OCI-LY7 (cell line): ENCODE data around the gene PPARG. TPM values are rescaled to one million over a fixed set of nuclear protein-coding genes. Genes with fewer than 3 reads are reported as not detected.
"Not testable (repeated sequence)": the region's sequence is repeated elsewhere in the genome, so short reads cannot be mapped to it uniquely, and the experiment has no call there.

Experiments
- BruUV-seq: library from RNA; stranded (reverse); fragments of 400-500 nt; replicated peaks from 2 replicates; lab custom pipeline; 2021; lab: Mats Ljungman, UMichigan
- CTCF ChIA-PET: fragments of 300-600 bp; sonication (Branson Sonifier 250); formaldehyde crosslinking; loops from one replicate; lab custom pipeline; 2022; ENCODE audit warnings: antibody characterized with exemption; ENCODE audit not compliant: unreplicated experiment; lab: Charles Lee
- POLR2A ChIA-PET: fragments of 300-600 bp; sonication (Branson Sonifier 250); formaldehyde crosslinking; loops from one replicate; lab custom pipeline; 2022; ENCODE audit warnings: antibody characterized with exemption; lab: Charles Lee
- DNase-seq: peaks from one replicate; pipeline ENCODE4 v3.0.0-alpha.2; 2015; ENCODE audit warnings: low spot score
- H2AFZ ChIP-seq: fragments of 200-600 bp; sonication (generic), shearing (Covaris generic); 2 replicates; pipeline ENCODE4 v1.6.1; 2014; ENCODE audit warnings: mild to moderate bottlenecking, antibody characterized with exemption, low read length, moderate library complexity
- H3K27ac ChIP-seq: fragments of 200-600 bp; sonication (generic); 2 replicates; pipeline ENCODE4 v1.5.1; 2014; ENCODE audit warnings: mixed run types, low read depth, mild to moderate bottlenecking, moderate library complexity, low read length, inconsistent platforms; ENCODE audit not compliant: poor library complexity, severe bottlenecking
- H3K36me3 ChIP-seq: fragments of 200-600 bp; sonication (generic); 2 replicates; pipeline ENCODE4 v1.6.1; 2014; ENCODE audit warnings: mild to moderate bottlenecking, antibody characterized with exemption, low read length, moderate library complexity, mixed read lengths; ENCODE audit not compliant: insufficient read depth
- H3K4me1 ChIP-seq: fragments of 200-600 bp; sonication (generic); 2 replicates; pipeline ENCODE4 v1.5.1; 2014; ENCODE audit warnings: mild to moderate bottlenecking, low read length; ENCODE audit not compliant: insufficient read depth, poor library complexity, severe bottlenecking
- H3K4me2 ChIP-seq: fragments of 200-600 bp; sonication (generic); 2 replicates; pipeline ENCODE4 v1.6.1; 2014; ENCODE audit warnings: mild to moderate bottlenecking, low read length
- H3K4me3 ChIP-seq: fragments of 200-600 bp; sonication (generic); 2 replicates; pipeline ENCODE4 v1.5.1; 2014; ENCODE audit warnings: mild to moderate bottlenecking, low read depth, low read length; ENCODE audit not compliant: poor library complexity, severe bottlenecking
- H3K79me2 ChIP-seq: fragments of 200-600 bp; sonication (generic); 2 replicates; pipeline ENCODE4 v1.6.1; 2016; ENCODE audit warnings: low read depth, mild to moderate bottlenecking, low read length, moderate library complexity, mixed read lengths; ENCODE audit not compliant: insufficient read depth
- H3K9me2 ChIP-seq: fragments of 200-600 bp; sonication (generic); 2 replicates; pipeline ENCODE4 v1.6.1; 2016; ENCODE audit warnings: mild to moderate bottlenecking, low read length, mixed read lengths; ENCODE audit not compliant: insufficient read depth
- H3K9me3 ChIP-seq: fragments of 200-600 bp; sonication (generic); 2 replicates; pipeline ENCODE4 v1.6.1; 2014; ENCODE audit warnings: mild to moderate bottlenecking, mixed run types, low read length, mixed read lengths
- H4K20me1 ChIP-seq: fragments of 200-600 bp; sonication (generic); 2 replicates; pipeline ENCODE4 v1.6.1; 2014; ENCODE audit warnings: mild to moderate bottlenecking, antibody characterized with exemption, low read length, moderate library complexity, mixed read lengths; ENCODE audit not compliant: insufficient read depth
- CTCF ChIP-seq: fragments of 200-600 bp; sonication (generic); conservative IDR thresholded peaks from 2 replicates; pipeline ENCODE4 v1.5.1; 2014; ENCODE audit warnings: mild to moderate bottlenecking, antibody characterized with exemption, low read length, moderate library complexity, mixed read lengths
- EZH2phosphoT487 ChIP-seq: fragments of 200-600 bp; sonication (generic); IDR thresholded peaks from 2 replicates; pipeline ENCODE4 v1.6.1; 2018; ENCODE audit warnings: low read depth, borderline replicate concordance, mild to moderate bottlenecking, mixed run types, antibody characterized with exemption, low read length, moderate library complexity, mixed read lengths
- intact Hi-C: fragments of 100-400 bp; cut with micrococcal nuclease; formaldehyde crosslinking; loops from one replicate; pipeline ENCODE4 v1.10.0; 2022; ENCODE audit not compliant: unreplicated experiment
- total RNA-seq, 2 experiments: library from RNA; depleted of rRNA in 1 of 2; stranded (reverse); fragments of >200 nt in 1 of 2; shearing (Covaris generic) in 1 of 2; gene quantifications; 2 replicates each; pipeline ENCODE4 v1.2.3, GENCODE V29; 2014 to 2022

The PPARG gene
- total RNA-seq, 2 experiments from 2014 or later: not detected

- intact Hi-C loops: no loop called here
- CTCF ChIA-PET: interaction anchor here (0.8 kb wide), 1 partner anchor 80 kb away, joined by 3 read pairs; no protein-coding TSS in a partner anchor
- no peaks in the 10 kb centered on the region for H3K9me3 ChIP-seq
- no peaks in the 10 kb centered on the region for H3K4me1 ChIP-seq
- H2AFZ ChIP-seq: no peak overlapping the region
- DNase-seq: no peak
- H3K9me2 ChIP-seq: no peaks in the 10 kb centered on the region
- BruUV-seq: no TSS peak
- POLR2A ChIA-PET: no interaction called here
- no peaks in the 10 kb centered on the region for H4K20me1 ChIP-seq
- H3K4me2 ChIP-seq: no peak overlapping the region
- no peaks in the 10 kb centered on the region for H3K36me3 ChIP-seq
- TF ChIP-seq EZH2phosphoT487 (no peak), CTCF (no peak)
- no peaks in the 10 kb centered on the region for H3K79me2 ChIP-seq
- H3K4me3 ChIP-seq: no peak overlapping the region
- no peak overlapping the region for H3K27ac ChIP-seq
These were observed 30.0 kb upstream of the PPARG start for GRCh38 chr3:12258911-12259310.

GRCh38 chr3:12262173-12262572, 26.7 kb upstream of the PPARG start:
- H3K9me2 ChIP-seq, H3K79me2 ChIP-seq, DNase-seq, H2AFZ ChIP-seq, H3K9me3 ChIP-seq, H3K4me2 ChIP-seq, H3K4me3 ChIP-seq, H3K36me3 ChIP-seq, H4K20me1 ChIP-seq, H3K4me1 ChIP-seq, CTCF ChIA-PET, intact Hi-C loops, H3K27ac ChIP-seq, BruUV-seq: not testable (repeated sequence)
- POLR2A ChIA-PET: interaction anchor here (2.0 kb wide), 1 partner anchor 11 kb away, joined by 4 read pairs; no protein-coding TSS in a partner anchor

GRCh38 chr3:12265508-12265907, 23.4 kb upstream of the PPARG start:
- CTCF ChIA-PET: no interaction called here

More at GRCh38 chr3:12265508-12265907, 23.4 kb upstream of the PPARG start:
- Histone ChIP-seq H2AFZ (no peak overlapping the region), H3K36me3 (no peaks in the 10 kb centered on the region), H3K4me2 (no peak overlapping the region), H3K4me3 (no peak overlapping the region), H4K20me1 (no peaks in the 10 kb centered on the region), H3K27ac (no peak overlapping the region), H3K9me2 (no peaks in the 10 kb centered on the region), H3K4me1 (no peaks in the 10 kb centered on the region), H3K79me2 (no peaks in the 10 kb centered on the region), H3K9me3 (no peaks in the 10 kb centered on the region)
- no TSS peak for BruUV-seq
- intact Hi-C loops: no loop called here
- DNase-seq: no peak
- TF ChIP-seq EZH2phosphoT487 (no peak), CTCF (no peak)
- POLR2A ChIA-PET: no interaction called here
